DND-41 (cell line): ENCODE results near the gene TACC3.

Experiments
- ATAC-seq: fragments of 200-7000 bp; cut with Tn5 transposase; 3 replicates; pipeline ENCODE4 v1.9.1; 2021; ENCODE audit warnings: low read depth; ENCODE audit not compliant: insufficient read depth
- DNase-seq: peaks from one replicate; pipeline ENCODE4 v3.0.0-alpha.2; 2020
- H2AFZ ChIP-seq: 2 replicates; pipeline ENCODE4 v1.6.0; 2012; ENCODE audit warnings: low read depth, low read length
- H3K27ac ChIP-seq: 2 replicates; pipeline ENCODE4 v1.5.1; 2012; ENCODE audit warnings: low read length, inconsistent platforms
- H3K27me3 ChIP-seq: fragments of 200-600 bp; sonication (generic); 2 replicates; pipeline ENCODE4 v1.6.0; 2012; ENCODE audit warnings: low read length, mild to moderate bottlenecking, inconsistent platforms; ENCODE audit not compliant: insufficient read depth, poor library complexity
- H3K36me3 ChIP-seq: 2 replicates; pipeline ENCODE4 v1.5.1; 2012; ENCODE audit warnings: low read length, inconsistent platforms; ENCODE audit not compliant: insufficient read depth
- H3K4me1 ChIP-seq: 2 replicates; pipeline ENCODE4 v1.5.1; 2012; ENCODE audit warnings: mild to moderate bottlenecking, low read length; ENCODE audit not compliant: insufficient read depth
- H3K4me2 ChIP-seq: 2 replicates; pipeline ENCODE4 v1.6.0; 2012; ENCODE audit warnings: mild to moderate bottlenecking, moderate library complexity, low read length, inconsistent platforms; ENCODE audit not compliant: insufficient read depth
- H3K4me3 ChIP-seq, 2 experiments: fragments of 200-600 bp in 1 of 2; shearing (Covaris generic) in 1 of 2; 2 replicates each; pipeline ENCODE4 v1.5.1; 2012 to 2016; ENCODE audit warnings: inconsistent platforms in 2 of 2, low read length in 2 of 2, mild to moderate bottlenecking in 2 of 2, low read depth in 1 of 2, moderate library complexity in 1 of 2
- H3K79me2 ChIP-seq: 2 replicates; pipeline ENCODE4 v1.6.0; 2012; ENCODE audit warnings: low read length, inconsistent platforms; ENCODE audit not compliant: insufficient read depth
- H3K9ac ChIP-seq: 2 replicates; pipeline ENCODE4 v1.6.0; 2012; ENCODE audit warnings: low read depth, mild to moderate bottlenecking, inconsistent platforms, low read length, moderate library complexity
- H3K9me3 ChIP-seq: 2 replicates; pipeline ENCODE4 v1.5.1; 2012; ENCODE audit warnings: low read length, moderate library complexity, mild to moderate bottlenecking, inconsistent platforms; ENCODE audit not compliant: insufficient read depth, severe bottlenecking
- H4K20me1 ChIP-seq: 2 replicates; pipeline ENCODE4 v1.6.0; 2012; ENCODE audit warnings: low read length; ENCODE audit not compliant: insufficient read depth
- EZH2 ChIP-seq: IDR thresholded peaks from 3 replicates; pipeline ENCODE4 v1.6.1; 2012; ENCODE audit warnings: borderline replicate concordance, low read depth, mild to moderate bottlenecking, moderate library complexity, low read length, inconsistent platforms; ENCODE audit not compliant: severe bottlenecking
- TF ChIP-seq, protein P1 (sequence below): IDR thresholded peaks from 2 replicates; pipeline ENCODE4 v1.5.1; 2012; ENCODE audit warnings: borderline replicate concordance, low read length, moderate library complexity, mild to moderate bottlenecking; ENCODE audit not compliant: poor library complexity, severe bottlenecking; ENCODE audit errors: extremely low read depth

TACC3 gene

DNA sequence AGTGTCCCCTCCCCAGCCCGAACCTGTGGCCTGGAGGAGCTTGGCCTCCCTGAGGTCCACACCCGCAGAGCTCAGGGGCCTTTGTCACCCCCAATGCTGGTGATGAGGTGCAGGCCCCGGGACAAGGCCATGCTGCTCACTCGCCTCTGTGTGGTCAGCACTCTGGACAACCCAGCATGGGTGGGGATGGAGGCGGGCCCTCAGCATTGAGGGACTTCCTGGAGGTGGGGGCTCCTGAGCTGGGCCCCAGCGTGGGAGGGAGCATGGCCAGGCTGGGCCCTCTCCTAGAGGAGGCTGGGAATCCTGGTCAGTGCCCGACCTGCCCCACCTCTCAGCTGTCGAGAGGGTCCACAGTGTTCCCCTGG is 30.6 kb downstream of the TACC3 start:
- Histone ChIP-seq H3K9me3 (no peaks in the 10 kb centered on the region), H4K20me1 (peaks cover 17% of the 10 kb centered on the region), H3K4me1 (peaks cover 6% of the 10 kb centered on the region), H2AFZ (no peak overlapping the region), H3K36me3 (no peaks in the 10 kb centered on the region), H3K79me2 (no peaks in the 10 kb centered on the region), H3K27me3 (no peaks in the 10 kb centered on the region), H3K4me3 (no peak overlapping the region), H3K9ac (no peak overlapping the region), H3K4me2 (no peak overlapping the region), H3K27ac (no peak overlapping the region)
- ATAC-seq (no peak), DNase-seq (no peak)
- TF ChIP-seq, protein P1, sequence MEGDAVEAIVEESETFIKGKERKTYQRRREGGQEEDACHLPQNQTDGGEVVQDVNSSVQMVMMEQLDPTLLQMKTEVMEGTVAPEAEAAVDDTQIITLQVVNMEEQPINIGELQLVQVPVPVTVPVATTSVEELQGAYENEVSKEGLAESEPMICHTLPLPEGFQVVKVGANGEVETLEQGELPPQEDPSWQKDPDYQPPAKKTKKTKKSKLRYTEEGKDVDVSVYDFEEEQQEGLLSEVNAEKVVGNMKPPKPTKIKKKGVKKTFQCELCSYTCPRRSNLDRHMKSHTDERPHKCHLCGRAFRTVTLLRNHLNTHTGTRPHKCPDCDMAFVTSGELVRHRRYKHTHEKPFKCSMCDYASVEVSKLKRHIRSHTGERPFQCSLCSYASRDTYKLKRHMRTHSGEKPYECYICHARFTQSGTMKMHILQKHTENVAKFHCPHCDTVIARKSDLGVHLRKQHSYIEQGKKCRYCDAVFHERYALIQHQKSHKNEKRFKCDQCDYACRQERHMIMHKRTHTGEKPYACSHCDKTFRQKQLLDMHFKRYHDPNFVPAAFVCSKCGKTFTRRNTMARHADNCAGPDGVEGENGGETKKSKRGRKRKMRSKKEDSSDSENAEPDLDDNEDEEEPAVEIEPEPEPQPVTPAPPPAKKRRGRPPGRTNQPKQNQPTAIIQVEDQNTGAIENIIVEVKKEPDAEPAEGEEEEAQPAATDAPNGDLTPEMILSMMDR: no peak
- no peak for TF ChIP-seq EZH2

DNA sequence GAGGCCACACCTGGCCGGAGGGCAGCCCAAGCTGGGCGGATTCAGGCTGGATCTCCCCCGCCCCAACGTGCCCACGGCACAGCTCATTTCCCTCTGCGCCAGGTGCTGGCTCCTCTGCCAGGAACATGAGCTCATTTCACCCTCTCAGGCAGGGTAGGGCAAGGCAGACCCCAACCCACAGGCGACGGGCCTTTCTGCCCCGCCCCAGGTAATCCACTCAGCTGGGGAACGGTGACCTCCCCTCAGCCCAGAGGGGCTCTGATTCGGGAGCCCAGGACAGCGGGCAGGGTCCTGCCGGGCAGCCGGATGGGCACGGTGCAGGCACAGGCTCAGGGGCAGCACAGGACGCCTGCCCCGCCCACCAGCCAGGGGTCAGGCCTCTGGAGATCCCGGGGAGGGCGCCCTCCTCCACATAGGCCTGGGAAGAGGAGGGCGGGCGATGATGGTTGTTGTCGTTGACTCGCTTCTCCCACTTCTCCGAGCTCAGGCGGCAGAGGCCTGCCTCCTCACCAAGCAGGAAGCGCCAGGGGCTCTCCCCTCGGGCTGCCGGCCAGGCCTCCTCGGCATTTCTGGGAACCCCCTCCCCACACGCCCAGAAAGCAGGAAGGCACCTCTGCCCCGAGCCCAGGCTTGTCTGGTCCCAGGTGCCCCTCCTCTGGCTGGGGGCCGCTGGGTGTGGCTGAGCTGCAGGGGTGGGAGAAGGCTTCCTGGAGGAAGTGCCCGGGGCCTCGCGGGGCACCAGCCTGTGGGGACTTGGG is 31.1 kb downstream of the TACC3 start:
- Histone ChIP-seq H3K4me1 (peaks cover 6% of the 10 kb centered on the region), H2AFZ (no peak overlapping the region), H3K4me3 (no peak overlapping the region), H4K20me1 (peaks cover 17% of the 10 kb centered on the region), H3K9ac (no peak overlapping the region), H3K27ac (no peak overlapping the region), H3K9me3 (no peaks in the 10 kb centered on the region), H3K79me2 (no peaks in the 10 kb centered on the region), H3K4me2 (no peak overlapping the region), H3K27me3 (no peaks in the 10 kb centered on the region), H3K36me3 (no peaks in the 10 kb centered on the region)
- no peak for ATAC-seq
- TF ChIP-seq EZH2: no peak
- TF ChIP-seq, protein P1: no peak
- DNase-seq: peak; percentile 32

DNA sequence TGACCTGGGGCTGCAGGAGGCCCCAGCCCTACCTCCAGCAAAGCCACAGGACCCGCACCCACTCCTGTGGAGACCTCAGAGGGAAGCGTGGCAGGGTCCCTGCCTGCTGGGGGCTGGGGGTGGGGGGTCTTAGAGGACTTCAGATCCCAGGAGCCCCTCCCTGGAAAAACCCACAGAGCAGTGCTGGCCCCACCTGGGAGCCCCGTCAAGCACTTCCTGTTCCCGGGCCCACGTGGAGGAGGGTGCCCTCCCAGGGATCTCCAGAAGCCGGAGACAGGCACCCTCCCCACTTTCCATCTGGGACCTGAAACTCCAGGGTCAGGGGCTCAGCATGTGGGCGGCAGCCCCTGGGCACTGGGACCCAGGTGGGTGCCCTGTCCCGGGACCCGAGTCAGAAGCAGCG is 32.0 kb downstream of the TACC3 start:
- ATAC-seq (no peak), DNase-seq (no peak)
- no peak overlapping the region for H3K27ac ChIP-seq
- no peak overlapping the region for H3K4me2 ChIP-seq
- H3K9ac ChIP-seq: no peak overlapping the region
- no peak overlapping the region for H3K4me3 ChIP-seq
- H3K9me3 ChIP-seq: no peaks in the 10 kb centered on the region
- H3K4me1 ChIP-seq: peaks cover 5% of the 10 kb centered on the region
- H3K36me3 ChIP-seq: no peaks in the 10 kb centered on the region
- no peaks in the 10 kb centered on the region for H3K79me2 ChIP-seq
- TF ChIP-seq, protein P1: no peak
- TF ChIP-seq EZH2: no peak
- H2AFZ ChIP-seq: no peak overlapping the region
- peaks cover 11% of the 10 kb centered on the region for H4K20me1 ChIP-seq
- no peaks in the 10 kb centered on the region for H3K27me3 ChIP-seq
